ENCODE data around the gene PANX3. TPM values are rescaled to one million over a fixed set of nuclear protein-coding genes. Genes with fewer than 3 reads are reported as not detected.

The PANX3 gene
- total and polyA plus RNA-seq, 2 of the 4 experiments (the other 2 are of a cell fraction) = not detected

DNA sequence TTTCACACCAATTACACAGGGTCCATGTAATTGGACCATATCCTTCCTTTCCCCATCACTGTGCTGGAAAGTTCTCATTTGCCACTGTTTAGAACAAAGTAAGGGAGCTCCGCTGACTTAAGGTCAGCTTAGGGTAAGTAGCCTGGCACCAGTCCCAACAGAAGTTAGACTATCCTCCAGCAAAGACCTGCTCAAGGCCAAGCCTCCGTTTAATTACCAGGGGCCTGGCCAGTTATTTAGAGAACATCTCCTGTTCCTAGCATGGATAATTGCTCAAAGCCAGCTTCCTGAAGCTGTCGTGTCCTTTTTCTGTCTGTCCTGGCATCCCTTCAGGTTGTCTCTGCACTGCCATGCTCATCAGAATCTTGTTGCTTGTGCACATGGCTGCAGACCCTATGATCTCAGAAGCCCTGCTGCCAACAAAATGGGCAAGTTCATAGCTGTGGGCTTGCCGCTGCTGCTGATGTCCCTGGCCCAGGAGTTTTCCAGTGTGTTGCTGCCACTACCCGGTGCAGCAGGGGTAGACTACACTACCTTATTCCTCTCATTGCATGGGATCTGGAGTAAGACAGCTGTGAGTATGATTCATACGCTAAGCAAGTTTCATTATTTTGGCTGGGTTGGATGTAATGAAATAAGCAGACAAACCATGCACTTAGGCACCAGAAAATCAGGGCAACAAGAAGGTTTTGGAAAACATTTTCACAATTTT, 33.4 kb upstream of the PANX3 start:
- POLR2A ChIA-PET (ENCODE audit: unreplicated experiment) = interaction anchor here (0.6 kb wide), 1 partner anchor 672 kb away, joined by 3 read pairs; no protein-coding TSS in a partner anchor
- no peak overlapping the region for H2AFZ ChIP-seq (replicated peaks; ENCODE audit: low read length, poor library complexity)
- no peak overlapping the region for H2BK5ac ChIP-seq (ENCODE audit: low read depth, low read length, poor library complexity, severe bottlenecking)
- H3K79me1 ChIP-seq (ENCODE audit: low read depth in 1 of 2, low read length in 2 of 2) = no peaks in the 10 kb centered on the region
- dilution Hi-C loops (cut with HindIII; ENCODE audit: low sequenced_read_pairs, unreplicated experiment) = no loop called here
- intact Hi-C loops (cut with micrococcal nuclease) = no loop called here
- H2BK20ac ChIP-seq (ENCODE audit: low read depth, low read length) = no peak overlapping the region
- H4K20me1 ChIP-seq (ENCODE audit: insufficient read depth, low read length) = no peaks in the 10 kb centered on the region
- H3K27me3 ChIP-seq (ENCODE audit: control insufficient read depth, insufficient read depth, low read length) = peaks cover 16% of the 10 kb centered on the region
- H4K8ac ChIP-seq (ENCODE audit: low read depth in 2 of 2, low read length in 2 of 2) = no peak overlapping the region
- H3K18ac ChIP-seq (ENCODE audit: low read depth, low read length) = no peak overlapping the region
- H3K36me3 ChIP-seq (ENCODE audit: control insufficient read depth, insufficient read depth, low read length) = no peaks in the 10 kb centered on the region
- H3K4me1 ChIP-seq (ENCODE audit: control insufficient read depth, insufficient read depth, low read length) = no peaks in the 10 kb centered on the region
- H3K9me1 ChIP-seq (ENCODE audit: insufficient read depth, low read length) = no peaks in the 10 kb centered on the region
- no peak overlapping the region for H3K23ac ChIP-seq (ENCODE audit: low read depth, low read length)
- no peak overlapping the region for H2AK9ac ChIP-seq (replicated peaks; ENCODE audit: low read depth, low read length, poor library complexity)
- no peak overlapping the region for H4K91ac ChIP-seq (ENCODE audit: insufficient read depth, low read depth, low read length)
- no peak for ATAC-seq (ENCODE audit: low read depth)
- no peak overlapping the region for H2BK120ac ChIP-seq (ENCODE audit: low read depth, low read length)
- H2AK5ac ChIP-seq (ENCODE audit: low read depth, low read length) = no peak overlapping the region
- H3K9me3 ChIP-seq (ENCODE audit: control insufficient read depth, insufficient read depth, low read length) = no peaks in the 10 kb centered on the region
- no peak overlapping the region for H4K5ac ChIP-seq (ENCODE audit: low read depth, low read length)
- no peak overlapping the region for H2BK15ac ChIP-seq (ENCODE audit: low read depth, low read length)
- no peak overlapping the region for H3K4me2 ChIP-seq (ENCODE audit: low read depth, low read length)
- in situ Hi-C loops (cut with MboI; ENCODE audit: low sequenced_read_pairs) = loop anchor here (25.0 kb wide), 1 partner anchor 516 kb away; no protein-coding TSS in a partner anchor
- DNase-seq = no peak
- no TSS peak for BruUV-seq (replicated peaks)
- CTCF ChIA-PET = interaction anchor here (1.4 kb wide), 1 partner anchor 162 kb away, joined by 3 read pairs; no protein-coding TSS in a partner anchor
- H3K4ac ChIP-seq (ENCODE audit: low read depth, low read length) = no peak overlapping the region
- WGBS, 2 experiments (ENCODE audit: extremely low coverage in 2 of 2, insufficient read length in 1 of 2) = 33% methylated on average over 1 of the region's 6 CpGs; no CpG with 5 or more reads in 1 of the 2 experiments
- H3K27ac ChIP-seq (ENCODE audit: insufficient read depth, low read length) = no peak overlapping the region
- no peak overlapping the region for H3K56ac ChIP-seq (ENCODE audit: extremely low read depth, insufficient read depth, low read length)
- H3K9ac ChIP-seq (ENCODE audit: low read depth, low read length) = no peak overlapping the region
- no peak overlapping the region for H3K4me3 ChIP-seq (ENCODE audit: insufficient read depth, low read depth, low read length)
- H3K14ac ChIP-seq (replicated peaks; ENCODE audit: low read depth, low read length) = no peak overlapping the region
- no peak for TF ChIP-seq FOS (IDR thresholded peaks at IDR 0.05; ENCODE audit: low read depth, low read length)
- TF ChIP-seq RCOR1 (IDR thresholded peaks at IDR 0.05; ENCODE audit: insufficient replicate concordance, low read length) = no peak
- no peak for TF ChIP-seq NFE2L2 (IDR thresholded peaks at IDR 0.05; ENCODE audit: low read depth, low read length)
- no peak for TF ChIP-seq CHD1 (IDR thresholded peaks at IDR 0.05; ENCODE audit: low read depth, low read length)
- TF ChIP-seq MXI1 (IDR thresholded peaks at IDR 0.05; ENCODE audit: borderline replicate concordance, low read depth, low read length) = no peak
- no peak for TF ChIP-seq RAD21 (IDR thresholded peaks at IDR 0.05; ENCODE audit: low read length)
- no peak for TF ChIP-seq POLR2A (IDR thresholded peaks at IDR 0.05; ENCODE audit: low read depth, low read length)
- no peak for TF ChIP-seq CTCF (conservative IDR thresholded peaks at IDR 0.05; ENCODE audit: low read depth, low read length)
- TF ChIP-seq, protein P1, sequence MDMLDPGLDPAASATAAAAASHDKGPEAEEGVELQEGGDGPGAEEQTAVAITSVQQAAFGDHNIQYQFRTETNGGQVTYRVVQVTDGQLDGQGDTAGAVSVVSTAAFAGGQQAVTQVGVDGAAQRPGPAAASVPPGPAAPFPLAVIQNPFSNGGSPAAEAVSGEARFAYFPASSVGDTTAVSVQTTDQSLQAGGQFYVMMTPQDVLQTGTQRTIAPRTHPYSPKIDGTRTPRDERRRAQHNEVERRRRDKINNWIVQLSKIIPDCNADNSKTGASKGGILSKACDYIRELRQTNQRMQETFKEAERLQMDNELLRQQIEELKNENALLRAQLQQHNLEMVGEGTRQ (IDR thresholded peaks at IDR 0.05; ENCODE audit: low read depth, low read length) = no peak
- TF ChIP-seq MAZ (IDR thresholded peaks at IDR 0.05; ENCODE audit: borderline replicate concordance, low read depth, low read length) = no peak
- TF ChIP-seq SMC3 (IDR thresholded peaks at IDR 0.05; ENCODE audit: low read depth, low read length) = no peak
- TF ChIP-seq MAFK (IDR thresholded peaks at IDR 0.05; ENCODE audit: low read depth, low read length) = no peak
- TF ChIP-seq CEBPB (IDR thresholded peaks at IDR 0.05; ENCODE audit: low read depth, low read length) = no peak
- no peak for TF ChIP-seq ELK1 (IDR thresholded peaks at IDR 0.05; ENCODE audit: borderline replicate concordance, low read depth, low read length)
- TF ChIP-seq BHLHE40 (IDR thresholded peaks at IDR 0.05; ENCODE audit: low read depth, low read length) = no peak
